NCI-H2227 treated with DMSO at 0.1 percent for 48 hours (cell line): ENCODE measurements around the gene ASB10.

Source experiments
- DNase-seq: peaks from one replicate; lab custom pipeline; 2025; lab: John Stamatoyannopoulos, UW

ASB10 gene

GRCh38 chr7:151135866-151136843 is 50.9 kb downstream of the ASB10 start:
- no peak for DNase-seq

- no peak for DNase-seq
These were observed 51.6 kb downstream of the ASB10 start for GRCh38 chr7:151135525-151135845.

- DNase-seq, result no peak
These were observed 52.1 kb downstream of the ASB10 start for GRCh38 chr7:151134743-151135524.

GRCh38 chr7:151133986-151134742 is 52.9 kb downstream of the ASB10 start:
- no peak for DNase-seq

- no peak for DNase-seq
These were observed 53.6 kb downstream of the ASB10 start for GRCh38 chr7:151133266-151133985.

- DNase-seq, result no peak
These were observed 54.4 kb downstream of the ASB10 start for GRCh38 chr7:151132461-151133205.

- DNase-seq, result no peak
These were observed 55.3 kb downstream of the ASB10 start for GRCh38 chr7:151131592-151132293.

- no peak for DNase-seq
These were observed 55.8 kb downstream of the ASB10 start for GRCh38 chr7:151131224-151131591.

GRCh38 chr7:151130741-151131157 is 56.3 kb downstream of the ASB10 start:
- DNase-seq, result no peak

- DNase-seq, result no peak
These were observed 57.0 kb downstream of the ASB10 start for GRCh38 chr7:151129960-151130591.

GRCh38 chr7:151129117-151129959 is 57.7 kb downstream of the ASB10 start:
- DNase-seq, result no peak

GRCh38 chr7:151128716-151129115 is 58.3 kb downstream of the ASB10 start:
- no peak for DNase-seq

GRCh38 chr7:151128144-151128543 is 58.9 kb downstream of the ASB10 start:
- DNase-seq, result no peak

GRCh38 chr7:151126491-151127137 is 60.4 kb downstream of the ASB10 start:
- DNase-seq, result no peak

GRCh38 chr7:151125846-151126481 is 61.1 kb downstream of the ASB10 start:
- peak; percentile 74 for DNase-seq
